B cell (primary cell): ENCODE measurements around the gene CRACR2A. TPM values are rescaled to one million over a fixed set of nuclear protein-coding genes. Genes with fewer than 3 reads are reported as not detected.

Source experiments
- ATAC-seq: fragments of 200-7000 bp; cut with Tn5 transposase; one replicate; pipeline ENCODE4 v1.10.0; 2021; ENCODE audit warnings: low read depth, mild to moderate bottlenecking, moderate number of reproducible peaks, moderate library complexity
- CTCF ChIA-PET: fragments of 350-600 bp; sonication (Branson Sonifier 250); formaldehyde crosslinking; loops from one replicate; lab custom pipeline; 2021; ENCODE audit warnings: antibody characterized with exemption, inconsistent platforms; lab: Charles Lee
- POLR2A ChIA-PET: fragments of 350-600 bp; sonication (Branson Sonifier 250); formaldehyde crosslinking; loops from one replicate; lab custom pipeline; 2021; ENCODE audit warnings: antibody characterized with exemption; lab: Charles Lee
- DNase-seq: peaks from one replicate; pipeline ENCODE4 v3.0.0; 2013
- H2AFZ ChIP-seq: 2 replicates; pipeline ENCODE4 v1.6.1; 2012; ENCODE audit warnings: mild to moderate bottlenecking, low read depth, low read length; ENCODE audit not compliant: insufficient read depth, poor library complexity, severe bottlenecking
- H3K27ac ChIP-seq, 2 donors: 1 replicate in 1 of 2; 2 replicates in 1 of 2; pipeline ENCODE4 v1.5.1; 2012 to 2013; ENCODE audit warnings: low read length in 2 of 2, mild to moderate bottlenecking in 2 of 2, moderate library complexity in 1 of 2
- H3K27me3 ChIP-seq, 4 experiments: fragments of 200-600 bp in 1 of 4; sonication (generic) in 1 of 4; replicated peaks in 1 of 4; 1 replicate in 2 of 4; 2 replicates in 2 of 4; pipeline versions ENCODE4 v1.6.1 to v1.7.0; 2013 to 2016; ENCODE audit warnings: low read length in 3 of 4, mild to moderate bottlenecking in 2 of 4, mixed read lengths in 1 of 4, moderate library complexity in 1 of 4; ENCODE audit not compliant: insufficient read depth in 4 of 4, control insufficient read depth in 3 of 4; ENCODE audit errors: control extremely low read depth in 1 of 4
- H3K36me3 ChIP-seq, 2 experiments: replicated peaks in 1 of 2; 1 replicate in 1 of 2; 2 replicates in 1 of 2; pipeline versions ENCODE4 v1.6.1 to v1.7.1; 2013; ENCODE audit warnings: low read length in 1 of 2; ENCODE audit not compliant: insufficient read depth in 2 of 2, control insufficient read depth in 1 of 2; ENCODE audit errors: control extremely low read depth in 1 of 2, extremely low read depth in 1 of 2
- H3K4me1 ChIP-seq, 2 donors: fragments of 200-600 bp in 1 of 2; sonication (generic) in 1 of 2; 1 replicate in 1 of 2; 2 replicates in 1 of 2; pipeline versions ENCODE4 v1.5.1 to v1.6.1; 2013 to 2017; ENCODE audit warnings: low read length in 2 of 2; ENCODE audit not compliant: control insufficient read depth in 2 of 2, insufficient read depth in 2 of 2
- H3K4me2 ChIP-seq: replicated peaks from 2 replicates; pipeline ENCODE3; 2012; ENCODE audit warnings: mild to moderate bottlenecking, low read depth, low read length; ENCODE audit not compliant: poor library complexity, severe bottlenecking
- H3K4me3 ChIP-seq, 5 experiments: fragments of 200-600 bp in 1 of 5; sonication (generic) in 1 of 5; 1 replicate in 3 of 5; 2 replicates in 2 of 5; pipeline versions ENCODE4 v1.5.1 to v1.7.0; 2011 to 2016; ENCODE audit warnings: low read length in 4 of 5, mild to moderate bottlenecking in 4 of 5, low read depth in 2 of 5, control low read depth in 1 of 5, moderate library complexity in 1 of 5; ENCODE audit not compliant: insufficient read depth in 1 of 5; ENCODE audit errors: control extremely low read depth in 1 of 5, extremely low read depth in 1 of 5
- H3K79me2 ChIP-seq: fragments of 200-600 bp; sonication (generic); one replicate; pipeline ENCODE4 v1.6.0; 2016; ENCODE audit warnings: low read length; ENCODE audit not compliant: control insufficient read depth, insufficient read depth
- H3K9ac ChIP-seq: fragments of 200-600 bp; sonication (generic); 2 replicates; pipeline ENCODE4 v1.6.1; 2017; ENCODE audit warnings: mild to moderate bottlenecking, low read length, moderate library complexity
- H3K9me3 ChIP-seq, 3 donors: one replicate each; pipeline versions ENCODE4 v1.6.1 to v1.7.1; 2013; ENCODE audit warnings: low read length in 2 of 3; ENCODE audit not compliant: control insufficient read depth in 2 of 3, insufficient read depth in 1 of 3; ENCODE audit errors: control extremely low read depth in 1 of 3
- H4K20me1 ChIP-seq: 2 replicates; pipeline ENCODE4 v1.6.0; 2012; ENCODE audit warnings: mild to moderate bottlenecking, low read length; ENCODE audit not compliant: insufficient read depth, control insufficient read depth, poor library complexity, severe bottlenecking
- H3K27ac Mint-ChIP-seq: one replicate; pipeline ENCODE4 v1.8.0; 2021; ENCODE audit warnings: mixed read lengths
- H3K27me3 Mint-ChIP-seq: one replicate; pipeline ENCODE4 v1.8.0; 2021; ENCODE audit warnings: mixed read lengths
- H3K4me1 Mint-ChIP-seq: one replicate; pipeline ENCODE4 v1.8.0; 2021; ENCODE audit warnings: mixed read lengths
- H3K4me3 Mint-ChIP-seq: one replicate; pipeline ENCODE4 v1.8.0; 2021; ENCODE audit warnings: mixed read lengths
- H3K9me3 Mint-ChIP-seq: one replicate; pipeline ENCODE4 v1.8.0; 2022; ENCODE audit warnings: mixed read lengths; ENCODE audit not compliant: insufficient read depth
- EZH2 ChIP-seq: IDR thresholded peaks from 2 replicates; pipeline ENCODE4 v1.6.1; 2012; ENCODE audit warnings: borderline replicate concordance, low read depth, mild to moderate bottlenecking, moderate library complexity, low read length; ENCODE audit not compliant: insufficient read depth, poor library complexity, severe bottlenecking
- WGBS: methylation state at CpG from one replicate; pipeline ENCODE4 v1.1.5; 2013; ENCODE audit warnings: missing lambda C conversion rate; ENCODE audit not compliant: insufficient coverage; 5-methylcytosine and 5-hydroxymethylcytosine counted together
- intact Hi-C: fragments of 100-400 bp; cut with micrococcal nuclease; formaldehyde crosslinking; loops from one replicate; pipeline ENCODE4 v1.10.0; 2022
- polyA plus RNA-seq: library from polyadenylated mRNA; depleted of rRNA; stranded (reverse); fragments of >200 nt; gene quantifications from 2 replicates; pipeline ENCODE4 v1.2.3, GENCODE V29; 2012
- total RNA-seq, 2 donors: library from RNA; stranded (reverse); fragments of 120-200 nt in 1 of 2; gene quantifications; 1 replicate in 1 of 2; 2 replicates in 1 of 2; pipeline versions ENCODE4 v1.2.3 to v1.2.4, GENCODE V29; 2013 to 2022
- TF ChIP-seq, protein P1 (sequence below): fragments of 200-600 bp; IDR thresholded peaks from one replicate; pipeline ENCODE4 v1.8.0; 2022; ENCODE audit warnings: antibody characterized with exemption, mild to moderate bottlenecking

Gene CRACR2A
- total and polyA plus RNA-seq, 2 donors (not counting 1 experiment from before 2014, with no cell fraction given), result 15.2 to 26.1 TPM

DNA sequence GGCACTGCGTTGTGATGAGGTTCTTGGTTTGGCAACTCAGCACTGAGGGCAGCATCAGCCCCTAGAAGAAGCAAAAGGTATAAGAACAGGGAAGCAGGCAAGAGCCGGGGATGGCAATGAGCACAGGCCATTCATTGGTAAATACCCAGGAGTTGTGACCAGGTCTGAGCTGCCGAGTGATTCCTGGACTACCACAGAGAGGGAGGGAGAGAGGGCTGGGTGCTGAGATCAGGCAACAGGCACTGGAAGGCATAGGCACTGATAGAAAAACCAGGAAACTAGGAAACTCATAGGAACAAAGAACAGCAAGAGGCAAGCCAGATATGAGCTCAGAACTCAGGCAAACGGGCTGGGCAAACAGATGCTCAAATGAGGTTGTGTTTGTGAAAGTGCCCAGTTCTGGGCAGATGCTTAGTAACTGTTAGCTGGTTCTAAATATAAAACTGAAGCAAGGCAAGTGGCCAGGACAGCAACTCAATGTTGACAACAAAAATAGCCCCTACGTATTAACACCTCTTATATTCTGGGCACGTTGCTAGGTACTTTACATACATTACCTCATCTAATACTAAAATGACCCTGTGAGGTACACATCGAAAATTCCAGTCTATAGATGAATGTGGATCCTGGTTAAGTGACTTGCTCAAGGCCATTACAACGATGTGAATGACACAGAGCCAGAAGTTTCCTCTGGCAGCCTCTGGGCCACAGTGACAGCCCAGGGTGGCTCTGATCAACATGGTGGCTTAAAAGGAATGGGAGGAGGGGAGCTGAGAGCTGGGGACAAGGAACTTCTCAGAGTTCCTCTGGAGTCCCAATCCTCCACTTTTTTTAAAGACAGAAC, 140.8 kb downstream of the CRACR2A start:
- H3K9me3 Mint-ChIP-seq, result peaks cover 9% of the 10 kb centered on the region
- ChIA-PET POLR2A (no interaction called here), CTCF (no interaction called here)
- H2AFZ ChIP-seq, result no peak overlapping the region
- WGBS, result 70% methylated on average over 4 of the region's 8 CpGs
- H3K36me3 ChIP-seq, result peaks cover 1 to 47% of the 10 kb centered on the region in 2 experiments
- H3K27ac Mint-ChIP-seq, result no peak overlapping the region
- H3K4me3 ChIP-seq, result no peak overlapping the region
- H3K27ac ChIP-seq, result no peak overlapping the region
- H3K79me2 ChIP-seq, result no peaks in the 10 kb centered on the region
- H3K9ac ChIP-seq, result no peak overlapping the region
- intact Hi-C loops, result no loop called here
- peaks cover 13% of the 10 kb centered on the region for H3K4me1 Mint-ChIP-seq
- no peaks in the 10 kb centered on the region for H3K27me3 ChIP-seq
- peaks cover 7 to 8% of the 10 kb centered on the region in 2 donors for H3K4me1 ChIP-seq
- ATAC-seq (no peak), DNase-seq (no peak)
- TF ChIP-seq, protein P1, sequence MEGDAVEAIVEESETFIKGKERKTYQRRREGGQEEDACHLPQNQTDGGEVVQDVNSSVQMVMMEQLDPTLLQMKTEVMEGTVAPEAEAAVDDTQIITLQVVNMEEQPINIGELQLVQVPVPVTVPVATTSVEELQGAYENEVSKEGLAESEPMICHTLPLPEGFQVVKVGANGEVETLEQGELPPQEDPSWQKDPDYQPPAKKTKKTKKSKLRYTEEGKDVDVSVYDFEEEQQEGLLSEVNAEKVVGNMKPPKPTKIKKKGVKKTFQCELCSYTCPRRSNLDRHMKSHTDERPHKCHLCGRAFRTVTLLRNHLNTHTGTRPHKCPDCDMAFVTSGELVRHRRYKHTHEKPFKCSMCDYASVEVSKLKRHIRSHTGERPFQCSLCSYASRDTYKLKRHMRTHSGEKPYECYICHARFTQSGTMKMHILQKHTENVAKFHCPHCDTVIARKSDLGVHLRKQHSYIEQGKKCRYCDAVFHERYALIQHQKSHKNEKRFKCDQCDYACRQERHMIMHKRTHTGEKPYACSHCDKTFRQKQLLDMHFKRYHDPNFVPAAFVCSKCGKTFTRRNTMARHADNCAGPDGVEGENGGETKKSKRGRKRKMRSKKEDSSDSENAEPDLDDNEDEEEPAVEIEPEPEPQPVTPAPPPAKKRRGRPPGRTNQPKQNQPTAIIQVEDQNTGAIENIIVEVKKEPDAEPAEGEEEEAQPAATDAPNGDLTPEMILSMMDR, result no peak
- TF ChIP-seq EZH2, result no peak
- H4K20me1 ChIP-seq, result no peaks in the 10 kb centered on the region
- peaks cover 1 to 6% (median 5%) of the 10 kb centered on the region in 3 donors for H3K9me3 ChIP-seq
- H3K4me2 ChIP-seq, result no peak overlapping the region
- H3K4me3 Mint-ChIP-seq, result no peak overlapping the region
- H3K27me3 Mint-ChIP-seq, result no peaks in the 10 kb centered on the region

DNA sequence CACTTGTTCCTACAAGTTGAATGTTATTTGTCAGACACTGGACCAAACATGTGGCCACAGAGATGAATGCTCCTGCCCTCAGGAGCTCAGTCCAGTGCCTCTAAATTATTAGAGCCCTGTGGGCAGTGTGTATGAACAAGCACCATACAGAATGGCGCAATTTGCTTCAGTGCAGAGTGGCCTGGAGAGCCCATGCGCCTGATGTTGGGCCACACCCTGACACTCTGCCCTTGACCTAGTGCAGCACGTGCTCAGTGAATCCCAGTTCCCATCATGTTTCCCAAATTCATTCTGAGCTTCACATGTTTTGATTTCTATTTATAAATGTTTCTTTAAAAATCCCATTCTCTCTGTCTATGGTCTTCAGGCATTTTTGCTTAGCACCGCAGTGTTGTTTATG, 145.1 kb downstream of the CRACR2A start:
- no peaks in the 10 kb centered on the region for H3K27me3 ChIP-seq
- no peaks in the 10 kb centered on the region for H4K20me1 ChIP-seq
- Mint-ChIP-seq H3K4me3 (no peak overlapping the region), H3K27ac (no peak overlapping the region), H3K4me1 (peaks cover 13% of the 10 kb centered on the region), H3K9me3 (peaks cover 9% of the 10 kb centered on the region), H3K27me3 (peaks cover 4% of the 10 kb centered on the region)
- no peak overlapping the region for H2AFZ ChIP-seq
- no peak overlapping the region for H3K9ac ChIP-seq
- H3K4me2 ChIP-seq, result no peak overlapping the region
- no peak overlapping the region for H3K4me3 ChIP-seq
- H3K36me3 ChIP-seq, result peaks cover 1 to 8% of the 10 kb centered on the region in 2 experiments
- peaks cover 1 to 6% (median 5%) of the 10 kb centered on the region in 3 donors for H3K9me3 ChIP-seq
- 100% methylated on average over 2 of the region's 4 CpGs for WGBS
- H3K27ac ChIP-seq, result no peak overlapping the region
- no peaks in the 10 kb centered on the region for H3K79me2 ChIP-seq
- intact Hi-C loops, result no loop called here
- TF ChIP-seq, protein P1, result no peak
- no peak for TF ChIP-seq EZH2
- no peak for DNase-seq
- peaks cover 7 to 8% of the 10 kb centered on the region in 2 donors for H3K4me1 ChIP-seq
- CTCF ChIA-PET, result no interaction called here
- no peak for ATAC-seq
- POLR2A ChIA-PET, result no interaction called here
